ENCODE results near the gene BORA. TPM values are rescaled to one million over a fixed set of nuclear protein-coding genes. Genes with fewer than 3 reads are reported as not detected.
"Not testable (repeated sequence)": the region's sequence is repeated elsewhere in the genome, so short reads cannot be mapped to it uniquely, and the experiment has no call there.

The BORA gene
- total RNA-seq, 1 experiment from 2014 or later: 19.5 TPM

DNA sequence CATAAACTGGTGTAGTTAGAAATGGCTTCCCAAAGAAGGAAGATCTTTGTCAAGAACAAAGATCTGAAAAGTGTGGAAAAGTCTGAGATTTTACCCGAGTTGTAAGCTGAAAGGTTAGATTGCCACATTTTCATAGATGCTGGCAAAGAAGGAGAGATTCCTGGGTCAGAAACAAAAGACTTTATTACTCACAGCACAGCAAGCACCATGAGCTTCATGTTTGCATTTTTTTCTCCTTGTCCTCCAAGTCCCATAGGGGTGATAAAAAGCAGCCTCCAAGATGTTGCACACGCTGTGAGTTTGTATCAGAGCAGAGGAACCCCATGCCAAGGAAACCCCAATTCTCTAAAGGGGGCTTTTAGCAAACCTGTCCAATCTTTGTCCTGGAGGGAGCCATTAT is 29.6 kb upstream of the BORA start:
- Histone ChIP-seq H4K20me1 (ENCODE audit: insufficient read depth) (no peaks in the 10 kb centered on the region), H3K27ac (no peak overlapping the region), H3K9me2 (ENCODE audit: insufficient read depth) (no peaks in the 10 kb centered on the region), H3K4me1 (replicated peaks; ENCODE audit: insufficient read depth) (no peaks in the 10 kb centered on the region), H3K36me3 (ENCODE audit: low read depth) (no peaks in the 10 kb centered on the region), H3K79me2 (ENCODE audit: low read depth) (no peaks in the 10 kb centered on the region), H3K4me2 (no peak overlapping the region), H2AFZ (no peak overlapping the region), H3F3A (ENCODE audit: insufficient read depth, low read depth) (no peaks in the 10 kb centered on the region; the same call in 1 of the 2 replicates), H3K27me3 (ENCODE audit: insufficient read depth, low read depth) (no peaks in the 10 kb centered on the region), H3K9me3 (ENCODE audit: insufficient read depth, low read depth) (no peaks in the 10 kb centered on the region), H3K4me3 (no peak overlapping the region)
- no TSS peak for BruUV-seq (replicated peaks)
- POLR2A ChIA-PET (ENCODE audit: unreplicated experiment): no interaction called here
- intact Hi-C loops (cut with micrococcal nuclease; ENCODE audit: unreplicated experiment): loop anchor here (5.0 kb wide), 2 partner anchors 1456 to 1736 kb away; no protein-coding TSS in a partner anchor
- TF ChIP-seq EZH2 (IDR thresholded peaks at IDR 0.05; ENCODE audit: low read depth): no peak
- TF ChIP-seq, protein P1, sequence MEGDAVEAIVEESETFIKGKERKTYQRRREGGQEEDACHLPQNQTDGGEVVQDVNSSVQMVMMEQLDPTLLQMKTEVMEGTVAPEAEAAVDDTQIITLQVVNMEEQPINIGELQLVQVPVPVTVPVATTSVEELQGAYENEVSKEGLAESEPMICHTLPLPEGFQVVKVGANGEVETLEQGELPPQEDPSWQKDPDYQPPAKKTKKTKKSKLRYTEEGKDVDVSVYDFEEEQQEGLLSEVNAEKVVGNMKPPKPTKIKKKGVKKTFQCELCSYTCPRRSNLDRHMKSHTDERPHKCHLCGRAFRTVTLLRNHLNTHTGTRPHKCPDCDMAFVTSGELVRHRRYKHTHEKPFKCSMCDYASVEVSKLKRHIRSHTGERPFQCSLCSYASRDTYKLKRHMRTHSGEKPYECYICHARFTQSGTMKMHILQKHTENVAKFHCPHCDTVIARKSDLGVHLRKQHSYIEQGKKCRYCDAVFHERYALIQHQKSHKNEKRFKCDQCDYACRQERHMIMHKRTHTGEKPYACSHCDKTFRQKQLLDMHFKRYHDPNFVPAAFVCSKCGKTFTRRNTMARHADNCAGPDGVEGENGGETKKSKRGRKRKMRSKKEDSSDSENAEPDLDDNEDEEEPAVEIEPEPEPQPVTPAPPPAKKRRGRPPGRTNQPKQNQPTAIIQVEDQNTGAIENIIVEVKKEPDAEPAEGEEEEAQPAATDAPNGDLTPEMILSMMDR (conservative IDR thresholded peaks at IDR 0.05): no peak
- no peak for DNase-seq
- CTCF ChIA-PET: no interaction called here

DNA sequence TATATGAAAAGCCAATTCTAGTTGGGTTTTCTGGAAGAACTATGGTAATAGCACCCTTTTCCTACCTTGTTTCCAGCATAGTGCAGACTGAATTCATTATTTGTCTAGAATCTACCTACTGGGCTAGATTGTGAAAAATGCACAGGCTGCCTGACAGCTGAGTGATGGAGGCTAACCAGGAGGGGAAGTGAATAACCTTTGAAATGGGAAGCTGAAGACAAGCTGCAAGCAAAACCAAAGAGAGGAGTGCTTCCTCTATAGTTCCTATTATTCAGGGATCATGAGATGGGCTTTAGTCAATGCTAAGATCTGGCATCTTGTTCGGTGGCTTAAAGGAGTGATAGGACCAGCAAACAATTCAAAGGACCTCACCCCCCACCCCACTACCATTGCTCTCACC is 27.2 kb upstream of the BORA start:
- Histone ChIP-seq H3K9me2 (ENCODE audit: insufficient read depth) (no peaks in the 10 kb centered on the region), H3K79me2 (ENCODE audit: low read depth) (no peaks in the 10 kb centered on the region), H3F3A (ENCODE audit: insufficient read depth, low read depth) (no peaks in the 10 kb centered on the region; the same call in 1 of the 2 replicates), H2AFZ (no peak overlapping the region), H3K4me2 (no peak overlapping the region), H4K20me1 (ENCODE audit: insufficient read depth) (no peaks in the 10 kb centered on the region), H3K4me1 (replicated peaks; ENCODE audit: insufficient read depth) (no peaks in the 10 kb centered on the region), H3K9me3 (ENCODE audit: insufficient read depth, low read depth) (no peaks in the 10 kb centered on the region), H3K27me3 (ENCODE audit: insufficient read depth, low read depth) (no peaks in the 10 kb centered on the region), H3K27ac (no peak overlapping the region), H3K4me3 (no peak overlapping the region), H3K36me3 (ENCODE audit: low read depth) (no peaks in the 10 kb centered on the region)
- TF ChIP-seq EZH2 (IDR thresholded peaks at IDR 0.05; ENCODE audit: low read depth): no peak
- TF ChIP-seq, protein P1 (conservative IDR thresholded peaks at IDR 0.05): no peak
- ChIA-PET CTCF (no interaction called here), POLR2A (ENCODE audit: unreplicated experiment) (no interaction called here)
- no peak for DNase-seq
- no TSS peak for BruUV-seq (replicated peaks)
- intact Hi-C loops (cut with micrococcal nuclease; ENCODE audit: unreplicated experiment): no loop called here

DNA sequence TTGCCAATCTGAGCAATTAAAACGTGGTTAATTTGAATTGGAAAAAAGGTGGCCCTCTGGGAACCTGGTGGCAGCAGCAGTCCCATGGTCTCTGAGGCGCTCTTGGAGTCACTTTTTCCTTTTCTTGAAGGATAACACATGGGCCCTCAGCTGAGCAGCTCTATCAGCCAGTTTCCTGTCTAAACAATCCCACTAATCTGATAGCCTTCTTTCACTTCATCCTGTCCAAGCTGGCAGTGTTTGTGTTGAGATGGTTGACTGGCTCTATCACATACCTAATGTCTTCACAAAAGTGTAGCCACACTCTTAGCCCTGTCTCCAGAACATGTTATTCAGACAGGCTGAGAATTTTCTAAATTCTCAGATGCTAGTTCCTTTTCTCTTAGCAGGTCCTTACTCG is 10.9 kb upstream of the BORA start:
- Histone ChIP-seq H3K4me3 (no peak overlapping the region), H3K9me2 (ENCODE audit: insufficient read depth) (no peaks in the 10 kb centered on the region), H3K79me2 (ENCODE audit: low read depth) (peaks cover 50% of the 10 kb centered on the region), H3K4me2 (no peak overlapping the region), H3K36me3 (ENCODE audit: low read depth) (peaks cover 30% of the 10 kb centered on the region), H3K9me3 (ENCODE audit: insufficient read depth, low read depth) (no peaks in the 10 kb centered on the region), H4K20me1 (ENCODE audit: insufficient read depth) (0 out of 2 replicates have a peak, but pooled peaks cover 4% of the 10 kb centered on the region), H3K4me1 (replicated peaks; ENCODE audit: insufficient read depth) (no peaks in the 10 kb centered on the region), H3K27me3 (ENCODE audit: insufficient read depth, low read depth) (no peaks in the 10 kb centered on the region), H2AFZ (no peak overlapping the region), H3K27ac (no peak overlapping the region), H3F3A (ENCODE audit: insufficient read depth, low read depth) (0 out of 2 replicates have a peak, but pooled peaks cover 4% of the 10 kb centered on the region)
- TF ChIP-seq, protein P1 (conservative IDR thresholded peaks at IDR 0.05): no peak
- TF ChIP-seq EZH2 (IDR thresholded peaks at IDR 0.05; ENCODE audit: low read depth): no peak
- ChIA-PET POLR2A (ENCODE audit: unreplicated experiment) (no interaction called here), CTCF (no interaction called here)
- intact Hi-C loops (cut with micrococcal nuclease; ENCODE audit: unreplicated experiment): no loop called here
- no peak for DNase-seq
- BruUV-seq (replicated peaks): no TSS peak

DNA sequence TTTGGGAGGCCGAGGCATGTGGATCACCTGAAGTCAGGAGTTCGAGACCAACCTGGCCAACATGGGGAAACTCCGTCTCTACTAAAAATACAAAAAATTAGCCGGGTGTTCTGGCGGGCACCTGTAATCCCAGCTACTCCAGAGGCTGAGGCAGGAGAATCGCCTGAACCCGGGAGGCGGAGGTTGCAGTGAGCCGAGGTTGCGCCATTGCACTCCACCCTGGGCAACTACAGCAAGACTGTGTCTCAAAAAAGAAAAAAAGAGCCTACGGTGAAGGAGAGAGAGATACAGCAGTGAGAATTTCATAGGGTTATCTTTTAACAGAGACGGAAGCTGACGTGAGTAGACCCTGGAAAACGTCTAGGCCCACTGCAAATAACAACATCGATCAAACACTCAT is 1.5 kb upstream of the BORA start:
- H3K27ac ChIP-seq; H3F3A ChIP-seq (ENCODE audit: insufficient read depth, low read depth); BruUV-seq (replicated peaks); intact Hi-C loops (cut with micrococcal nuclease; ENCODE audit: unreplicated experiment); DNase-seq; CTCF ChIA-PET; H3K9me3 ChIP-seq (ENCODE audit: insufficient read depth, low read depth); H3K9me2 ChIP-seq (ENCODE audit: insufficient read depth); H4K20me1 ChIP-seq (ENCODE audit: insufficient read depth); H3K36me3 ChIP-seq (ENCODE audit: low read depth); H3K27me3 ChIP-seq (ENCODE audit: insufficient read depth, low read depth); POLR2A ChIA-PET (ENCODE audit: unreplicated experiment): not testable (repeated sequence)
- H3K4me3 ChIP-seq: peak overlapping the region; percentile 96
- peaks cover 92% of the 10 kb centered on the region for H3K79me2 ChIP-seq (ENCODE audit: low read depth)
- H3K4me2 ChIP-seq: peak overlapping the region; percentile 95
- H2AFZ ChIP-seq: peak overlapping the region; percentile 93; the same call in 1 of the 2 replicates
- peaks cover 22% of the 10 kb centered on the region for H3K4me1 ChIP-seq (replicated peaks; ENCODE audit: insufficient read depth)
